ENCODE results near the gene TCF4.

DNA sequence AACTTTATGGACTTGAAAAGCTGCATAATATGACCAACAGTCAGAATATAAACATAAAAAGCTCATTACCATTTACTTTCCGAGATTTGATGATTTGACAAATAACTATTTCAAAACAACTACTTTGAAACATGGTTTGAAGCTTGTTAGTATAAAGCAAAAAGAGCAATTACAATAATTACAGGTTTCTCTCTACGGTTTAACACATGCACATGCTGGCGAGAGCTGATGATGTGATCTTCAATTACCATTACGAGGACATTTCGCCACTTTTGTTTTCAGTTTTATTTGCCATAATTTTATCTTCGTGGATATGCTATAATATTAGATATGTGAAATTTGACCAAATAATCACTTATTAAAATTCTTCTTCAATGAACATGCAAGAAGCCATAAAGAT lies 270.1 kb downstream of the TCF4 start:
- TF ChIP-seq CTCF (IDR thresholded peaks at IDR 0.05), result no peak
- no peak for TF ChIP-seq POLR2AphosphoS5 (IDR thresholded peaks at IDR 0.05; ENCODE audit: low read depth, low read length)
- no peak for TF ChIP-seq REST (IDR thresholded peaks at IDR 0.05; ENCODE audit: insufficient read depth in 1 of 2, low read depth in 2 of 2, low read length in 1 of 2)
- no peak for TF ChIP-seq SIN3A (IDR thresholded peaks at IDR 0.05; ENCODE audit: borderline replicate concordance, insufficient read depth, low read depth, low read length)
- TF ChIP-seq TCF7L2 (IDR thresholded peaks at IDR 0.05; ENCODE audit: low read depth, low read length), result no peak

Measured in Panc1 (cell line).